ENCODE data around the gene NOTCH1.

The NOTCH1 gene

GRCh38 chr9:136553581-136553980 lies 7.7 kb upstream of the NOTCH1 start:
- Histone ChIP-seq H2AFZ (ENCODE audit: low read depth) (no peak overlapping the region), H3K27me3 (ENCODE audit: insufficient read depth, low read depth) (peaks cover 95% of the 10 kb centered on the region), H3K36me3 (ENCODE audit: insufficient read depth) (no peaks in the 10 kb centered on the region), H4K20me1 (ENCODE audit: insufficient read depth) (no peaks in the 10 kb centered on the region), H3K9ac (no peak overlapping the region), H3K27ac (no peak overlapping the region), H3K79me2 (ENCODE audit: insufficient read depth, low read depth) (no peaks in the 10 kb centered on the region), H3K4me3 (IDR thresholded peaks at IDR 0.05; ENCODE audit: insufficient read depth, low read depth, low read length) (no peak overlapping the region), H3K4me1 (ENCODE audit: low read depth, poor library complexity, severe bottlenecking) (peaks cover 5% of the 10 kb centered on the region), H3K4me2 (no peak overlapping the region)
- TF ChIP-seq CTCF (conservative IDR thresholded peaks at IDR 0.05; ENCODE audit: low read depth, low read length): no peak

- no peaks in the 10 kb centered on the region for H4K20me1 ChIP-seq (ENCODE audit: insufficient read depth)
- H3K79me2 ChIP-seq (ENCODE audit: insufficient read depth, low read depth): no peaks in the 10 kb centered on the region
- no peak overlapping the region for H3K27ac ChIP-seq
- TF ChIP-seq CTCF (conservative IDR thresholded peaks at IDR 0.05; ENCODE audit: low read depth, low read length): no peak
- H3K4me2 ChIP-seq: no peak overlapping the region
- H3K9ac ChIP-seq: no peak overlapping the region
- no peaks in the 10 kb centered on the region for H3K36me3 ChIP-seq (ENCODE audit: insufficient read depth)
- no peak overlapping the region for H2AFZ ChIP-seq (ENCODE audit: low read depth)
- H3K4me3 ChIP-seq (IDR thresholded peaks at IDR 0.05; ENCODE audit: insufficient read depth, low read depth, low read length): no peak overlapping the region
- H3K4me1 ChIP-seq (ENCODE audit: low read depth, poor library complexity, severe bottlenecking): peaks cover 5% of the 10 kb centered on the region
- peaks cover 99% of the 10 kb centered on the region for H3K27me3 ChIP-seq (ENCODE audit: insufficient read depth, low read depth)
Observed at GRCh38 chr9:136552117-136552703, 6.4 kb upstream of the NOTCH1 start.

GRCh38 chr9:136551401-136552116 lies 5.7 kb upstream of the NOTCH1 start:
- Histone ChIP-seq H2AFZ (ENCODE audit: low read depth) (no peak overlapping the region), H3K9ac (no peak overlapping the region), H3K36me3 (ENCODE audit: insufficient read depth) (no peaks in the 10 kb centered on the region), H3K4me2 (no peak overlapping the region; the same call in 1 of the 2 replicates), H3K4me1 (ENCODE audit: low read depth, poor library complexity, severe bottlenecking) (peaks cover 5% of the 10 kb centered on the region), H3K27me3 (ENCODE audit: insufficient read depth, low read depth) (peaks cover 99% of the 10 kb centered on the region), H3K27ac (no peak overlapping the region), H4K20me1 (ENCODE audit: insufficient read depth) (no peaks in the 10 kb centered on the region), H3K4me3 (IDR thresholded peaks at IDR 0.05; ENCODE audit: insufficient read depth, low read depth, low read length) (no peak overlapping the region), H3K79me2 (ENCODE audit: insufficient read depth, low read depth) (no peaks in the 10 kb centered on the region)
- no peak for TF ChIP-seq CTCF (conservative IDR thresholded peaks at IDR 0.05; ENCODE audit: low read depth, low read length)

GRCh38 chr9:136550439-136551289 lies 4.8 kb upstream of the NOTCH1 start:
- Histone ChIP-seq H2AFZ (ENCODE audit: low read depth) (no peak overlapping the region), H3K79me2 (ENCODE audit: insufficient read depth, low read depth) (no peaks in the 10 kb centered on the region), H3K27ac (no peak overlapping the region), H4K20me1 (ENCODE audit: insufficient read depth) (no peaks in the 10 kb centered on the region), H3K4me3 (IDR thresholded peaks at IDR 0.05; ENCODE audit: insufficient read depth, low read depth, low read length) (no peak overlapping the region), H3K27me3 (ENCODE audit: insufficient read depth, low read depth) (peaks cover 95% of the 10 kb centered on the region), H3K9ac (no peak overlapping the region), H3K36me3 (ENCODE audit: insufficient read depth) (no peaks in the 10 kb centered on the region), H3K4me2 (no peak overlapping the region), H3K4me1 (ENCODE audit: low read depth, poor library complexity, severe bottlenecking) (peaks cover 5% of the 10 kb centered on the region)
- TF ChIP-seq CTCF (conservative IDR thresholded peaks at IDR 0.05; ENCODE audit: low read depth, low read length): no peak
